Measurements from ENCODE around the gene COX7A1.
A peak's percentile ranks its signal among the peaks of the same experiment; 100 is the strongest.
"Not testable (repeated sequence)": the region's sequence is repeated elsewhere in the genome, so short reads cannot be mapped to it uniquely, and the experiment has no call there.

Gene COX7A1

GRCh38 chr19:36182612-36183244 lies 30.5 kb upstream of the COX7A1 start:
- no peak for TF ChIP-seq CTCF (IDR thresholded peaks at IDR 0.05; ENCODE audit: insufficient read depth, low read length, missing control alignments)
- no peak overlapping the region for H3K4me3 ChIP-seq (ENCODE audit: low read depth, low read length)
- ChIA-PET POLR2A (interaction anchor here (0.6 to 1.0 kb wide), 2 partner anchors 14 to 55 kb away, joined by 3 to 4 read pairs; no protein-coding TSS in a partner anchor), CTCF (interaction anchor here (0.8 to 6.9 kb wide), 3 partner anchors 8 to 55 kb away, joined by 4 to 46 read pairs (median 7); no protein-coding TSS in a partner anchor)
- peak; percentile 62 for DNase-seq (ENCODE audit: low read depth, low spot score)

GRCh38 chr19:36179077-36179476 lies 26.8 kb upstream of the COX7A1 start:
- CTCF ChIA-PET, result interaction anchor here (1.4 to 6.9 kb wide), 3 partner anchors 10 to 51 kb away, joined by 3 to 46 read pairs (median 3); no protein-coding TSS in a partner anchor
- POLR2A ChIA-PET; DNase-seq (ENCODE audit: low read depth, low spot score); H3K4me3 ChIP-seq (ENCODE audit: low read depth, low read length): not testable (repeated sequence)

DNA sequence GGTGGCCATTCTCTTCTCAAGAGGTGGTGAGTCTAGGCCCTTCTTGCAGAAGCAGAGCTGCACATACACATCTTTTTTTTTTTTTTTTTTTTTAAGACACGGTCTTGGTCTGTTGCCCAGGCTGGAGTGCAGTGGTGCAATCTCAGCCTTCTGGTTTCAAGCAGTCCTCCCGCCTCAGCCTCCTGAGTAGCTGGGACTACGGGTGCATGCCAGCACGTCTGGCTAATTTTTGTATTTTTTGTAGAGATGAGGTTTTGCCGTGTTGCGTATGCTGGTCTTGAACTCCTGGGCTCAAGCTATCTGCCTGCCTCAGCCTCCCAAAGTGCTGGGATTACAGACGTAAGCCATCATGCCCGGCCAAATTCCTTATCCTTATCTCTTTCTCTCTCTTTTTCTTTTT lies 21.6 kb upstream of the COX7A1 start:
- ChIA-PET CTCF (interaction anchor here (1.0 to 12.3 kb wide), 5 partner anchors 6 to 113 kb away, joined by 5 to 152 read pairs (median 10); no protein-coding TSS in a partner anchor), POLR2A (interaction anchor here (1.0 kb wide), 1 partner anchor 31 kb away, joined by 3 read pairs; no protein-coding TSS in a partner anchor)
- not testable (repeated sequence) for H3K4me3 ChIP-seq (ENCODE audit: low read depth, low read length); DNase-seq (ENCODE audit: low read depth, low spot score)

- DNase-seq (ENCODE audit: low read depth, low spot score), result no peak
- no peak overlapping the region for H3K4me3 ChIP-seq (ENCODE audit: low read depth, low read length)
- ChIA-PET CTCF (interaction anchor here (0.7 to 12.3 kb wide), 7 partner anchors 7 to 114 kb away, joined by 3 to 152 read pairs (median 6); no protein-coding TSS in a partner anchor), POLR2A (no interaction called here)
- no peak for TF ChIP-seq CTCF (IDR thresholded peaks at IDR 0.05; ENCODE audit: insufficient read depth, low read length, missing control alignments)
These were observed 20.6 kb upstream of the COX7A1 start for GRCh38 chr19:36172852-36173251.

DNA sequence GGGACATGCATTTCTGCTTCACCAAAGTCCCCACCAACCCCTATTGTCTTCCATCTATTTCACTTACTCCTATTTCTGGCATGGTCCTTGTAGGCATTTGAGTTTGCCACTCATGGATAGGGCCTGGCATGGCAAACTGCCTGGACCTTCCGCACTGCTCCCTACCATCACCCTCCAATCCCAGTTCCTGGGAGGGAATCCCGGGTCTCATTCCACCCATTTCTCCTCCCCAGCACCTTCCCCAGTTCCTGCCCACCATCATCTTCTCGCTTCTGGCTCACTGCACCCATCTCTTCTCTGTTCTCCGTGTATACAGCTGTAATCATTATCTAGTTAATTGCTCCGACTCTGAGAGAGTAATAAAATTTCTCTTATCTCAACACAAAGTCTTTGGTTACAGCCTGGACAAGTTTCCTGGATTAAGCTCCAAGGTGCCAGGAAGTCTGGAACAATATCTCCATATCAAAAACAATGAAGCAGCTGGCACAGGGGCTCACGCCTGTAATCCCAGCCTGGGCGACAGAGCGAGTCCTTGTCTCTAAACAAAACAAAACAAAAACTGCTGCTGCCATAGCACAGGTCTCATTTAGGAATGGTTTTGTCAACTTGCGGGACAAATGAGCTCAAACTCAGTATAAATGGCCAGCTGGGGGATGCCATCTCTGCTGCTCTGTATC lies 17.0 kb upstream of the COX7A1 start:
- ChIA-PET CTCF (interaction anchor here (0.8 to 12.3 kb wide), 18 partner anchors 8 to 222 kb away, joined by 3 to 152 read pairs (median 4); partner anchors contain the start of gene COX7A1), POLR2A (interaction anchor here (0.8 to 1.2 kb wide), 2 partner anchors 41 kb away, joined by 4 read pairs; no protein-coding TSS in a partner anchor)
- no peak for DNase-seq (ENCODE audit: low read depth, low spot score)
- no peak for TF ChIP-seq CTCF (IDR thresholded peaks at IDR 0.05; ENCODE audit: insufficient read depth, low read length, missing control alignments)
- H3K4me3 ChIP-seq (ENCODE audit: low read depth, low read length), result no peak overlapping the region

- no peak for DNase-seq (ENCODE audit: low read depth, low spot score)
- CTCF ChIA-PET, result interaction anchor here (1.3 to 12.3 kb wide), 3 partner anchors 9 to 37 kb away, joined by 3 to 152 read pairs (median 5); no protein-coding TSS in a partner anchor
- no peak overlapping the region for H3K4me3 ChIP-seq (ENCODE audit: low read depth, low read length)
- POLR2A ChIA-PET, result no interaction called here
- no peak for TF ChIP-seq CTCF (IDR thresholded peaks at IDR 0.05; ENCODE audit: insufficient read depth, low read length, missing control alignments)
These were observed 11.6 kb upstream of the COX7A1 start for GRCh38 chr19:36163813-36164212.
